Mesendoderm (in vitro differentiated cells): Measurements from ENCODE around the gene ISL2.

Experiments
- DNase-seq: peaks from one replicate; pipeline ENCODE4 v3.0.0; 2013
- H2AK5ac ChIP-seq: 2 replicates; pipeline ENCODE4 v1.6.1; 2013; ENCODE audit warnings: low read length, inconsistent platforms
- H2BK120ac ChIP-seq: 2 replicates; pipeline ENCODE4 v1.6.1; 2013; ENCODE audit warnings: low read depth, mild to moderate bottlenecking, low read length, moderate library complexity, mixed read lengths
- H2BK15ac ChIP-seq: replicated peaks from 2 replicates; pipeline ENCODE4 v1.6.1; 2013; ENCODE audit warnings: low read depth, mild to moderate bottlenecking, moderate library complexity
- H2BK5ac ChIP-seq: 2 replicates; pipeline ENCODE4 v1.6.1; 2013; ENCODE audit warnings: low read length, inconsistent platforms
- H3K18ac ChIP-seq: 2 replicates; pipeline ENCODE4 v1.6.1; 2013; ENCODE audit warnings: mild to moderate bottlenecking, low read length, mixed read lengths
- H3K23ac ChIP-seq: one replicate; pipeline ENCODE4 v1.6.1; 2013; ENCODE audit warnings: low read length
- H3K27ac ChIP-seq: 2 replicates; pipeline ENCODE4 v1.5.1; 2013; ENCODE audit warnings: low read depth, mild to moderate bottlenecking, inconsistent platforms, low read length, moderate library complexity
- H3K27me3 ChIP-seq: 2 replicates; pipeline ENCODE4 v1.6.1; 2013; ENCODE audit warnings: low read length, control low read depth, mild to moderate bottlenecking, inconsistent platforms; ENCODE audit not compliant: insufficient read depth, poor library complexity
- H3K36me3 ChIP-seq: 2 replicates; pipeline ENCODE4 v1.6.1; 2013; ENCODE audit warnings: low read length, inconsistent platforms; ENCODE audit not compliant: control insufficient read depth, insufficient read depth
- H3K4ac ChIP-seq: one replicate; pipeline ENCODE4 v1.6.1; 2013; ENCODE audit warnings: low read depth, mild to moderate bottlenecking, low read length, moderate library complexity
- H3K4me1 ChIP-seq: 2 replicates; pipeline ENCODE4 v1.6.1; 2013; ENCODE audit warnings: low read depth, low read length, inconsistent platforms; ENCODE audit not compliant: control insufficient read depth
- H3K4me2 ChIP-seq: 2 replicates; pipeline ENCODE4 v1.6.1; 2013; ENCODE audit warnings: low read length
- H3K4me3 ChIP-seq: 2 replicates; pipeline ENCODE4 v1.5.1; 2013; ENCODE audit warnings: mild to moderate bottlenecking, low read length
- H3K56ac ChIP-seq: one replicate; pipeline ENCODE4 v1.6.1; 2013; ENCODE audit warnings: low read length
- H3K79me1 ChIP-seq: 2 replicates; pipeline ENCODE4 v1.6.1; 2013; ENCODE audit warnings: low read length, inconsistent platforms
- H3K79me2 ChIP-seq: 2 replicates; pipeline ENCODE4 v1.6.1; 2013; ENCODE audit warnings: mild to moderate bottlenecking, low read length; ENCODE audit not compliant: control insufficient read depth, insufficient read depth
- H3K9ac ChIP-seq: 2 replicates; pipeline ENCODE4 v1.6.1; 2013; ENCODE audit warnings: low read length, inconsistent platforms
- H4K5ac ChIP-seq: one replicate; pipeline ENCODE4 v1.6.1; 2013; ENCODE audit warnings: low read length
- H4K8ac ChIP-seq: one replicate; pipeline ENCODE4 v1.6.1; 2013; ENCODE audit warnings: low read depth, mild to moderate bottlenecking, control low read depth, low read length, moderate library complexity
- WGBS: extraction: QIAGEN DNeasy Blood & Tissue Kit; methylation state at CpG from one replicate; pipeline ENCODE4 v1.1.7; 2013; ENCODE audit warnings: low lambda C conversion rate, missing lambda C conversion rate; ENCODE audit not compliant: insufficient coverage; ENCODE audit errors: extremely low coverage; 5-methylcytosine and 5-hydroxymethylcytosine counted together

The ISL2 gene

DNA sequence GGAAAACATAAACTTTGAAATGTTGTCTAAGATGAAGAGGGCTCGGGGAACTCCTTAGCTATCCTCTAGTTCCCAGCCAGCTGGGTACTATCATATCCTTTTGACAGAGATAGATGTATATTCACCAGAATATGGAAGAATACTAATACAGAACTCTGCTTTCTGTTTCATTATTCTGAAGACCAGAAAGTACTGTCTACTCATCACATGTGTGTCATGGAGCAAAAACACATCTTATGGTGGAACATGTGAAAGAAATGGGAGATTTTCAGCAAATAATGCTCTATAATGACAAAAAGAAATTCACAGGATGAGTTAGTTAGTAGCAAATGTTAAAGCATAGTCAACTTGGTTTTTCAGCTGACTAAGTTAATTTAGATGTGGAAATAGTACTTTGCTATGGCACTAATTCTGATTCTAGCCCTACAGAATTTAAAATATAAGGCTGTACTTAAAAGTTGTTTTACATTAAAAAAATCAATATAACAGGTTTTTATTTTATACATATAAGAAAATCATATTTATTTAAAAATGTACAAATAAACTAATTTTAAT lies 16.5 kb downstream of the ISL2 start:
- Histone ChIP-seq H3K79me2 (no peaks in the 10 kb centered on the region), H2BK15ac (no peak overlapping the region), H3K4ac (no peak overlapping the region), H3K4me3 (no peak overlapping the region), H3K9ac (no peak overlapping the region), H3K4me1 (no peaks in the 10 kb centered on the region), H3K27ac (no peak overlapping the region), H3K79me1 (no peaks in the 10 kb centered on the region), H3K4me2 (no peak overlapping the region), H2BK5ac (no peak overlapping the region), H2AK5ac (no peak overlapping the region), H3K18ac (no peak overlapping the region), H3K56ac (no peak overlapping the region), H2BK120ac (no peak overlapping the region), H3K23ac (no peak overlapping the region), H3K36me3 (no peaks in the 10 kb centered on the region), H3K27me3 (no peaks in the 10 kb centered on the region), H4K5ac (no peak overlapping the region), H4K8ac (no peak overlapping the region)
- no peak for DNase-seq
- no CpG with 5 or more reads among the region's 1 CpG for WGBS

DNA sequence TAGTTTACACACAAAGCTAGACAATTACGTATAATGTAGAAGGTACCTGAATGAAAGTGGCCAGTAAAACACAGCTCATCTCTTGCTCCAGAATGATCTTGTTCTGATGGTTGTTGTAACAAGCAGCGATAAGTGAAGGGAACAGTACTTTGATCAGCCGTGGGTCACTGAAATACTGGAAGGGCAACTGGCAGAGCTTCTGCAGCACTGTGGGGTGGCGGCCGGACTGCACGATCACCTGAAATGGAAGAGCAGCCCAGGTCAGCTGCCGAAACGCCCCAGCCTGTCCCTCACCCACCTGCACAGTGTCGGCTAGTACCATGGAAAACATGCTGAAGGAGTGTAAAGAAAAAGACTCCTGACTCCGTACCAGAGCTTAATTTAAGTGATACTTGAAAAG lies 17.3 kb downstream of the ISL2 start:
- no peaks in the 10 kb centered on the region for H3K4me1 ChIP-seq
- H3K9ac ChIP-seq = no peak overlapping the region
- WGBS = no CpG with 5 or more reads among the region's 10 CpGs
- no peaks in the 10 kb centered on the region for H3K79me1 ChIP-seq
- H2BK120ac ChIP-seq = no peak overlapping the region
- no peaks in the 10 kb centered on the region for H3K36me3 ChIP-seq
- no peak overlapping the region for H2BK5ac ChIP-seq
- no peak overlapping the region for H3K56ac ChIP-seq
- no peak overlapping the region for H3K4ac ChIP-seq
- H3K27me3 ChIP-seq = no peaks in the 10 kb centered on the region
- no peak overlapping the region for H4K8ac ChIP-seq
- no peak overlapping the region for H2AK5ac ChIP-seq
- DNase-seq = no peak
- no peak overlapping the region for H3K27ac ChIP-seq
- H4K5ac ChIP-seq = no peak overlapping the region
- no peak overlapping the region for H2BK15ac ChIP-seq
- H3K4me2 ChIP-seq = no peak overlapping the region
- H3K23ac ChIP-seq = no peak overlapping the region
- no peaks in the 10 kb centered on the region for H3K79me2 ChIP-seq
- no peak overlapping the region for H3K18ac ChIP-seq
- no peak overlapping the region for H3K4me3 ChIP-seq

DNA sequence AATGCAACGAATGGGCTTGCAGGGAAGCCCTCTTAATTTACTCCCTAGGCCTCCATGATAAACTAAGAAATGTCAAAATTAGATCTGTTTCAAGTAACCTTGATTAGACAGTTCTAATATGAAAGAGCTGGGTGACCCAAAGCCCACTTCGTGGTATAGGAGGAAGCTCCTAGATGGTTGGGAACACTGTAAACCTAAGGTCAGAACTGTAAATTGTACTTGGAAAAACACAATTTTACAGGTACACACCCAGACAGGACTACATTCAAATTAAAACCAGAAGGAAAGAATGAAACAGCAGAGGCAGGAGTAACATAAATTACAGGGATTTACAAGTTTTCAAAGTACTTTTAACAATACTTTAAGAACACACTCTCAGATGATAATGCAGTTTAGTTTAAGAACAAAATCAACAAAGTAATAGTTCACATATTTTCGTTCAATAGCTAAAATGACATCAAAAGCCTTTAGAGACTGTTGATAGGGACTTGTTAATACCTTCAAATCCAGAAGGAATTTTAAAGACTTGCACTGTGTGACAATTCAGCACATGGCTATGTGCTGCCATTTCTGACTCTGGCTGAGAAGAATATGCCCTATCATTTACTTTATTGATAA lies 18.4 kb downstream of the ISL2 start:
- Histone ChIP-seq H3K56ac (no peak overlapping the region), H3K27ac (no peak overlapping the region), H3K4me3 (no peak overlapping the region), H3K4me1 (no peaks in the 10 kb centered on the region), H3K9ac (no peak overlapping the region), H2BK120ac (no peak overlapping the region), H2BK15ac (no peak overlapping the region), H3K23ac (no peak overlapping the region), H4K5ac (no peak overlapping the region), H4K8ac (no peak overlapping the region), H3K79me2 (no peaks in the 10 kb centered on the region), H3K79me1 (no peaks in the 10 kb centered on the region), H3K4ac (no peak overlapping the region), H2BK5ac (no peak overlapping the region), H3K18ac (no peak overlapping the region), H3K27me3 (no peaks in the 10 kb centered on the region), H2AK5ac (no peak overlapping the region), H3K4me2 (no peak overlapping the region), H3K36me3 (no peaks in the 10 kb centered on the region)
- no peak for DNase-seq
- WGBS = no CpG with 5 or more reads among the region's 3 CpGs

DNA sequence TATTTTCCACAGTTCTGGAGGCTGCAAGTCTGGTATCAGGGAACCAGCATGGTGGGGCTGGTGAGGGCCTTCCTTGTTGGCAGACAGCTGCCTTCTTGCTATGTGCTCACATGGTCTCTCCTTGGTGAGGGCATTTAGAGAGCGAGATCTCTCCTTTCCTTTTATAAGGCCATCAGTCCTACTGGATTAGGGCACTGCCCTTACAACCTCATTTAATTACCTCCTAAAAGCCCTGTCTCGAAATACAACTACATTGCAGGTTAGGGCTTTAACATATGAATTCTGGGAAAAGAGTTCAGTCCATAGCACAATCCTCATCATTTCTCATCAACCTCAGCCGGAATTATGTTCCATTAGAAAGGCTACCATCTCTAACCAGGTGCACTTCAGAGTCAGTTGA lies 21.9 kb downstream of the ISL2 start:
- Histone ChIP-seq H3K56ac (no peak overlapping the region), H3K9ac (no peak overlapping the region), H2BK120ac (no peak overlapping the region), H2BK5ac (no peak overlapping the region), H3K4me3 (no peak overlapping the region), H3K79me2 (no peaks in the 10 kb centered on the region), H3K18ac (no peak overlapping the region), H2AK5ac (no peak overlapping the region), H3K79me1 (no peaks in the 10 kb centered on the region), H2BK15ac (no peak overlapping the region), H4K5ac (no peak overlapping the region), H3K27ac (no peak overlapping the region), H3K4me1 (no peaks in the 10 kb centered on the region), H3K27me3 (no peaks in the 10 kb centered on the region), H4K8ac (no peak overlapping the region), H3K36me3 (no peaks in the 10 kb centered on the region), H3K23ac (no peak overlapping the region), H3K4me2 (no peak overlapping the region), H3K4ac (no peak overlapping the region)
- no CpG with 5 or more reads among the region's 3 CpGs for WGBS
- no peak for DNase-seq

DNA sequence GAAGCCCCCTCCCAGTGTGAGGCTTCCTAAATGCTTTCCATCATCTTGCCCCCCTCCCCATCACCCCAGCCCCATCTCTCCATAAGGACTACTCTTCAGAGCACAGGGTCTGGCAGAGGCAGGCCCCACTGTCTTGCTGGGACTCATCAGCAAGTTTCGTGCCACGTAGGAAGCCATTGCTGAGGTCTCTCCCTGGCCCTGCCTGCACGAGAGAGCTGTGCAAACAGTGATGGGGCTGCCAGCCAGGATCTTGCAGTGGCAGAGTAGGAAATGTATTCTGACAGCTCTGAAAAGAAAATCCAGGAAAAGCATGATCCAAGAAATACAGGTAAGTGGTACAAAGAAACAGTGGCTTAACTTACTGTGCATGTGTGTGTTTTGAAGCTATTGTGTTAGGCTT lies 22.6 kb downstream of the ISL2 start:
- Histone ChIP-seq H3K18ac (no peak overlapping the region), H3K4me3 (no peak overlapping the region), H2AK5ac (no peak overlapping the region), H3K4me1 (no peaks in the 10 kb centered on the region), H4K5ac (no peak overlapping the region), H3K9ac (no peak overlapping the region), H3K27me3 (no peaks in the 10 kb centered on the region), H3K79me1 (no peaks in the 10 kb centered on the region), H3K23ac (no peak overlapping the region), H4K8ac (no peak overlapping the region), H3K4ac (no peak overlapping the region), H2BK15ac (no peak overlapping the region), H3K56ac (no peak overlapping the region), H3K27ac (no peak overlapping the region), H3K79me2 (no peaks in the 10 kb centered on the region), H2BK120ac (no peak overlapping the region), H2BK5ac (no peak overlapping the region), H3K4me2 (no peak overlapping the region), H3K36me3 (no peaks in the 10 kb centered on the region)
- DNase-seq = no peak
- no CpG with 5 or more reads among the region's 3 CpGs for WGBS

DNA sequence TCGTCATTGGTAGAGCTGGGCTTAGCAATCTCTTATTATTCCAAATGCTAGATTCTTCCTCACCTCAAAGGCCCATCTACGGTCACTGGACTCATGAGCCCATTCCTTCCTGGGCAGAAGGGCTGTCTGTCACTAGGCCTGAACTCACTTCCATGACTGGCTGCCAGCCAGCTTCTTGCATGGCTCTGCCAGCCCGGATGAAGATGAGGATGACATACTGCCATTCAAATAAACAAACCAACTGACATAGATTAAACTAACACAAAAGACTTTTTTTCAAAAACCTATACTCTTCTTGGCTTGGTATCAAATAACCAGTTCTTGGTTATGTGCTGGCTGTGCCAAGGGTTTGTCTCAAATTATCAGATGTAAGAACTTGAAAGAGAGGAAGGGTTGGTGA lies 23.8 kb downstream of the ISL2 start:
- Histone ChIP-seq H4K5ac (no peak overlapping the region), H3K4me3 (no peak overlapping the region), H2BK5ac (no peak overlapping the region), H3K4ac (no peak overlapping the region), H3K79me1 (no peaks in the 10 kb centered on the region), H3K79me2 (no peaks in the 10 kb centered on the region), H3K27ac (no peak overlapping the region), H3K23ac (no peak overlapping the region), H3K9ac (no peak overlapping the region), H2AK5ac (no peak overlapping the region), H3K4me2 (no peak overlapping the region), H3K27me3 (no peaks in the 10 kb centered on the region), H4K8ac (no peak overlapping the region), H3K56ac (no peak overlapping the region), H2BK120ac (no peak overlapping the region), H3K36me3 (no peaks in the 10 kb centered on the region), H2BK15ac (no peak overlapping the region), H3K18ac (no peak overlapping the region), H3K4me1 (no peaks in the 10 kb centered on the region)
- no peak for DNase-seq
- no CpG with 5 or more reads among the region's 3 CpGs for WGBS
